Naive thymus-derived CD4-positive, alpha-beta T cell (primary cell): ENCODE data around the gene ELMO1. TPM values are rescaled to one million over a fixed set of nuclear protein-coding genes. Genes with fewer than 3 reads are reported as not detected.
A peak's percentile ranks its signal among the peaks of the same experiment; 100 is the strongest.

Experiments
- ATAC-seq: fragments of 150-1000 bp; cut with Tn5 transposase; 2 replicates; pipeline ENCODE4 v1.10.0; 2021; ENCODE audit warnings: mild to moderate bottlenecking, moderate library complexity
- CTCF ChIA-PET: fragments of 350-600 bp; sonication (Branson Sonifier 250); formaldehyde crosslinking; loops from one replicate; lab custom pipeline; 2021; ENCODE audit warnings: antibody characterized with exemption; lab: Charles Lee
- POLR2A ChIA-PET: fragments of 350-600 bp; sonication (Branson Sonifier 250); formaldehyde crosslinking; loops from one replicate; lab custom pipeline; 2021; ENCODE audit warnings: antibody characterized with exemption, inconsistent platforms; lab: Charles Lee
- DNase-seq, 9 donors: peaks; one replicate each; pipeline versions ENCODE4 v3.0.0 to v3.0.0-alpha.2; 2020 to 2022; ENCODE audit warnings: mixed read lengths in 1 of 9
- H3K27ac ChIP-seq: one replicate; pipeline ENCODE4 v1.7.0; 2013; ENCODE audit warnings: mild to moderate bottlenecking, low read depth, low read length, moderate library complexity
- H3K27me3 ChIP-seq, 2 donors: one replicate each; pipeline ENCODE4 v1.7.0; 2013; ENCODE audit warnings: low read length in 2 of 2, mild to moderate bottlenecking in 2 of 2, moderate library complexity in 2 of 2; ENCODE audit not compliant: control insufficient read depth in 2 of 2, insufficient read depth in 2 of 2
- H3K36me3 ChIP-seq, 3 experiments: 1 replicate in 2 of 3; 2 replicates in 1 of 3; pipeline ENCODE4 v1.7.0; 2013; ENCODE audit warnings: low read length in 3 of 3, mild to moderate bottlenecking in 3 of 3, moderate library complexity in 1 of 3; ENCODE audit not compliant: insufficient read depth in 3 of 3, control insufficient read depth in 2 of 3
- H3K4me1 ChIP-seq, 2 donors: one replicate each; pipeline ENCODE4 v1.7.0; 2013; ENCODE audit warnings: low read length in 2 of 2, mild to moderate bottlenecking in 2 of 2, moderate library complexity in 1 of 2; ENCODE audit not compliant: control insufficient read depth in 2 of 2, insufficient read depth in 2 of 2
- H3K4me3 ChIP-seq: 2 replicates; pipeline ENCODE4 v1.7.0; 2013; ENCODE audit warnings: mild to moderate bottlenecking, low read length
- H3K9me3 ChIP-seq, 3 experiments: 1 replicate in 2 of 3; 2 replicates in 1 of 3; pipeline ENCODE4 v1.7.0; 2013; ENCODE audit warnings: low read length in 3 of 3; ENCODE audit not compliant: control insufficient read depth in 2 of 3
- H3K27ac Mint-ChIP-seq, 9 donors: one replicate each; pipeline ENCODE4 v1.8.0; 2020 to 2022; ENCODE audit warnings: mixed read lengths in 9 of 9, mild to moderate bottlenecking in 8 of 9, moderate library complexity in 5 of 9, inconsistent platforms in 2 of 9
- H3K27me3 Mint-ChIP-seq, 5 donors: one replicate each; pipeline ENCODE4 v1.8.0; 2021 to 2022; ENCODE audit warnings: mixed read lengths in 5 of 5, mild to moderate bottlenecking in 1 of 5
- H3K36me3 Mint-ChIP-seq, 5 donors: one replicate each; pipeline ENCODE4 v1.8.0; 2020 to 2022; ENCODE audit warnings: mixed read lengths in 5 of 5, mild to moderate bottlenecking in 3 of 5, inconsistent platforms in 1 of 5
- H3K4me1 Mint-ChIP-seq, 7 donors: one replicate each; pipeline ENCODE4 v1.8.0; 2020 to 2022; ENCODE audit warnings: mixed read lengths in 7 of 7, mild to moderate bottlenecking in 3 of 7, inconsistent platforms in 1 of 7
- H3K4me3 Mint-ChIP-seq, 10 donors: one replicate each; pipeline ENCODE4 v1.8.0; 2020 to 2022; ENCODE audit warnings: mild to moderate bottlenecking in 10 of 10, mixed read lengths in 10 of 10, moderate library complexity in 6 of 10, inconsistent platforms in 2 of 10
- H3K9me3 Mint-ChIP-seq, 11 donors: one replicate each; pipeline ENCODE4 v1.8.0; 2020 to 2022; ENCODE audit warnings: mixed read lengths in 11 of 11, mild to moderate bottlenecking in 4 of 11, inconsistent platforms in 1 of 11, moderate library complexity in 1 of 11
- intact Hi-C, 2 donors: fragments of 100-400 bp; cut with micrococcal nuclease; formaldehyde crosslinking; loops; one replicate each; pipeline ENCODE4 v1.15.1; 2023
- polyA plus RNA-seq, 2 donors: library from polyadenylated mRNA; unstranded; fragments of 300-500 nt; fragmentation: Illumina TruSeq; gene quantifications; one replicate each; pipeline ENCODE4 v1.2.3, GENCODE V29; 2021
- total RNA-seq, 6 experiments: library from RNA in 5 of 6; stranded (reverse) in 5 of 6; gene quantifications; 1 replicate in 5 of 6; 2 replicates in 1 of 6; pipeline ENCODE4 v1.2.3 and lab custom pipeline; 2021 to 2026

The ELMO1 gene
- total and polyA plus RNA-seq, 7 experiments from 2014 or later, result 63.6 to 160 (median 124) TPM

DNA sequence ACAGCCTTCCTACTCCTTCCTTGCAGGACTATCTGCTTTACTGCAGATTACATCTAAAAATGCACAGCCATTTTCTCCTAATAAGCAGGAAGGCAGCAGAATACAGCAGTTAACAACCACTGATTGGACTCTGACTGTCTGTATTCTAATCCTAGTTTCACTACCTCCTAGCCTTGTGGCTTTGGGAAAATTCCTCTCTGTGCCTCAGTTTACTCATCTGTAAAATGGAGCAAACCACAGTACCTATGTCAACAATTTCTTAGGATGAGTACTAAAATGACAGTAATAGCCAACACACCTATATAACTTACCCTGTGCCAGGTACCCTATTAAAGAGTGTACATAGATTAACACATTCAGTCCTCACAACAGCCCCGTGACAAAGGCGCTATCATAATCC is 89.5 kb downstream of the ELMO1 start:
- Mint-ChIP-seq H3K4me3 (no peak overlapping the region), H3K27me3 (no peaks in the 10 kb centered on the region), H3K36me3 (peaks cover 0 to 16% (median 0%) of the 10 kb centered on the region in 5 donors), H3K27ac (peak overlapping the region in 2 of 9 donors; percentile 25 to 39), H3K9me3 (peaks cover 0 to 4% (median 0%) of the 10 kb centered on the region in 11 donors), H3K4me1 (peaks cover 59 to 94% (median 88%) of the 10 kb centered on the region in 7 donors)
- H3K4me1 ChIP-seq, result peaks cover 7 to 53% of the 10 kb centered on the region in 2 donors
- ChIA-PET POLR2A (interaction anchor here (1.1 to 1.5 kb wide), 3 partner anchors 10 to 89 kb away, joined by 3 to 6 read pairs (median 3); no protein-coding TSS in a partner anchor), CTCF (no interaction called here)
- no peaks in the 10 kb centered on the region for H3K36me3 ChIP-seq
- ATAC-seq (no peak), DNase-seq (no peak)
- no peaks in the 10 kb centered on the region for H3K9me3 ChIP-seq
- intact Hi-C loops, result loop anchor here (5.0 to 10.0 kb wide), 2 partner anchors 143 to 994 kb away; a partner anchor contains a TSS
- no peaks in the 10 kb centered on the region for H3K27me3 ChIP-seq
- H3K4me3 ChIP-seq, result no peak overlapping the region
- no peak overlapping the region for H3K27ac ChIP-seq

DNA sequence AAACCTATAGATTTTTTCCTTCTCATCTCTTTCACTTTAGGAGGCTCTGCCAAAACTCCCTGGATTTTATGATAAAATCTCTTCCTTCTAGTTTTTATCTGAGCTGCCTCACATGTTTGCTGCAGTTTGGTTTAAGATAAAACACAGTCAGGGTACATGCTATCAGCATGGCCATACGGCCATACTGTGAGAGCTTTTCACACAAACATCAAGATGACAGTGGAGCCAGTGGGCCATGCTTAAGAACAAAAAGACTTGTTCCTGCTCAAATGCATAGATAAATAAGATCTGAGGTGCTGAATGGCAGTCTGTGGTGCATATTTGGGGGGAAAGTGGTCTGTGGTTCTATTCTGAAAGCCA is 91.0 kb downstream of the ELMO1 start:
- Histone ChIP-seq H3K36me3 (no peaks in the 10 kb centered on the region), H3K4me3 (no peak overlapping the region), H3K27me3 (no peaks in the 10 kb centered on the region), H3K4me1 (peaks cover 13 to 45% of the 10 kb centered on the region in 2 donors), H3K27ac (no peak overlapping the region), H3K9me3 (no peaks in the 10 kb centered on the region)
- DNase-seq, result no peak
- ChIA-PET POLR2A (interaction anchor here (0.5 to 1.5 kb wide), 4 partner anchors 8 to 28 kb away, joined by 3 read pairs; no protein-coding TSS in a partner anchor), CTCF (interaction anchor here (0.8 kb wide), 1 partner anchor 87 kb away, joined by 3 read pairs; no protein-coding TSS in a partner anchor)
- H3K4me3 Mint-ChIP-seq, result no peak overlapping the region
- peaks cover 55 to 93% (median 86%) of the 10 kb centered on the region in 7 donors for H3K4me1 Mint-ChIP-seq
- peak overlapping the region in 4 of 9 donors; percentile 27 to 70 (median 48) for H3K27ac Mint-ChIP-seq
- intact Hi-C loops, result loop anchor here (5.0 to 10.0 kb wide), 2 partner anchors 145 to 993 kb away; a partner anchor contains a TSS
- no peaks in the 10 kb centered on the region for H3K27me3 Mint-ChIP-seq
- ATAC-seq, result no peak
- peaks cover 0 to 6% (median 0%) of the 10 kb centered on the region in 5 donors for H3K36me3 Mint-ChIP-seq
- peaks cover 0 to 2% (median 0%) of the 10 kb centered on the region in 11 donors for H3K9me3 Mint-ChIP-seq

DNA sequence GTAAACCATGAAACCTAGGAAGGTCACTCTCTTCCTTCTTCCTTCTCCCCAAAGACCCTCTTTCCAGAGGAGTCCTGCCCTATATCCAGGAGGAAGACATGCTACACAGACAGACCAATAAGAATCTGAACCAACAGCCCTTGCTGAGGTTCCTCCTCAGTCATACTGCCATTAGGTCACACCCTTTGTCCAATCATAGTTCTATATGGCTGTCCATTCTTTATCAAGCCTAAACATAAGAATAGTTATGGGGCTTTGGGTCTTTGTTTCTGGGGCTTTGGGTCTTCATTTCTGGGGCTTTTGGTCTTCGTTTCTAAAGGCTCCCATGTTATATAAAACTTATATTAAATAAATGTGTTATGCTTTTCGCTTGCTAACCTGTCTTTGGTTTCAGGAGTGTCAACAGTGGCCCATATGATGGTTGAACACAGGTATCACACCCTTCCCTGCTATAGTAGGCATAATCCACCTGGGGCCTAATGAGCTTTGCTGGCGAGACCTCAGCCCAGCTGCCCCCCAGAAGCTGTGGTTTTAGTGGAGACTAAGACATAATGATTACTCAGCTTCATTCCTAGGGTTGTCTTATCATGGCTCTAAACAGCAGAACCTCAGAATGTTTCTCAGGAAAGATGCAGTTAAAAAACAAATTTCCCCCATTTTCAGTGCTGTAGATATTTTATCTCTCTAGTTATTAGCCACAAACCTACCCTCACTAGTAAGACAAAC is 91.6 kb downstream of the ELMO1 start:
- H3K36me3 Mint-ChIP-seq, result peaks cover 0 to 4% (median 0%) of the 10 kb centered on the region in 5 donors
- CTCF ChIA-PET, result interaction anchor here (0.8 kb wide), 1 partner anchor 88 kb away, joined by 3 read pairs; no protein-coding TSS in a partner anchor
- H3K36me3 ChIP-seq, result no peaks in the 10 kb centered on the region
- H3K9me3 Mint-ChIP-seq, result peaks cover 0 to 2% (median 0%) of the 10 kb centered on the region in 11 donors
- H3K27me3 Mint-ChIP-seq, result no peaks in the 10 kb centered on the region
- no peak overlapping the region for H3K4me3 ChIP-seq
- ATAC-seq, result no peak
- peak overlapping the region in 1 of 10 donors; percentile 1 for H3K4me3 Mint-ChIP-seq
- H3K27ac Mint-ChIP-seq, result peak overlapping the region in 7 of 9 donors; percentile 13 to 70 (median 49)
- H3K9me3 ChIP-seq, result no peaks in the 10 kb centered on the region
- H3K4me1 Mint-ChIP-seq, result peaks cover 55 to 93% (median 87%) of the 10 kb centered on the region in 7 donors
- H3K27ac ChIP-seq, result no peak overlapping the region
- POLR2A ChIA-PET, result interaction anchor here (0.5 to 1.3 kb wide), 2 partner anchors 8 to 12 kb away, joined by 3 read pairs; no protein-coding TSS in a partner anchor
- H3K4me1 ChIP-seq, result peaks cover 15 to 46% of the 10 kb centered on the region in 2 donors
- DNase-seq, result no peak
- no peaks in the 10 kb centered on the region for H3K27me3 ChIP-seq
- intact Hi-C loops, result loop anchor here (5.0 to 10.0 kb wide), 2 partner anchors 145 to 992 kb away; a partner anchor contains a TSS

DNA sequence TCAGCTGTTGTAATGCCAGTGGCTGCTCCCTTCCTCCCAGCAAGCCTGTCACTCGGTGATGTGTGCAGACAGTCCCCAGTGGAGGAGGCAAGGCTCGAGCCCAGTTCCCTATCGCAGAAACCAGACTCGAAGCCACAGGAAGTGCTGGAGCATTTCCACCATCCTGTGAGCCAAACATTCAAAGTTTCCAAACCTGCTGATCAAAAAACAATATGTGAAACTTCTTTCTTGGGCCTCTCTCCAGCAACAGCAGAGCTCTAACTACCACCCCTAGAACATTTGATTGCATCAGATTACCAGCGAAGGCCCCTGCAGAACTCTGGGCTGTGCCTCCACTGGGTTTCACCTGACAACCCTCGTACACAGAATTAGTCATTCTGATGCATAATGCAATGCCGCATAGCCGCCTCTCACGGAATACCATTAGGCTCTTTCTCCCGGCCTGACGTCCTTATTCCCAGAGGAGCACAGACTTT is 94.0 kb downstream of the ELMO1 start:
- H3K4me3 ChIP-seq, result no peak overlapping the region
- Mint-ChIP-seq H3K9me3 (peaks cover 0 to 2% (median 0%) of the 10 kb centered on the region in 11 donors), H3K36me3 (peaks cover 0 to 6% (median 3%) of the 10 kb centered on the region in 5 donors), H3K27ac (peak overlapping the region; percentile 86 to 97 (median 92)), H3K27me3 (no peaks in the 10 kb centered on the region), H3K4me3 (peak overlapping the region; percentile 62 to 98 (median 92)), H3K4me1 (peaks cover 65 to 95% (median 93%) of the 10 kb centered on the region in 7 donors)
- peaks cover 15 to 54% of the 10 kb centered on the region in 2 donors for H3K4me1 ChIP-seq
- peak in 4 of 9 donors; percentile 11 to 56 (median 32) for DNase-seq
- no peaks in the 10 kb centered on the region for H3K9me3 ChIP-seq
- ChIA-PET CTCF (interaction anchor here (0.9 to 5.5 kb wide), 7 partner anchors 8 to 121 kb away, joined by 3 to 43 read pairs (median 14); partner anchors contain the start of gene ELMO1), POLR2A (interaction anchor here (1.5 to 6.4 kb wide), 5 partner anchors 11 to 134 kb away, joined by 3 to 84 read pairs (median 8); partner anchors contain the start of gene ELMO1)
- intact Hi-C loops, result loop anchor here (5.0 to 10.0 kb wide), 6 partner anchors 148 to 990 kb away; partner anchors contain the start of gene ANLN (in 1 of the 2)
- H3K36me3 ChIP-seq, result no peaks in the 10 kb centered on the region
- H3K27ac ChIP-seq, result peak overlapping the region; percentile 75
- peak; percentile 35 for ATAC-seq
- no peaks in the 10 kb centered on the region for H3K27me3 ChIP-seq

DNA sequence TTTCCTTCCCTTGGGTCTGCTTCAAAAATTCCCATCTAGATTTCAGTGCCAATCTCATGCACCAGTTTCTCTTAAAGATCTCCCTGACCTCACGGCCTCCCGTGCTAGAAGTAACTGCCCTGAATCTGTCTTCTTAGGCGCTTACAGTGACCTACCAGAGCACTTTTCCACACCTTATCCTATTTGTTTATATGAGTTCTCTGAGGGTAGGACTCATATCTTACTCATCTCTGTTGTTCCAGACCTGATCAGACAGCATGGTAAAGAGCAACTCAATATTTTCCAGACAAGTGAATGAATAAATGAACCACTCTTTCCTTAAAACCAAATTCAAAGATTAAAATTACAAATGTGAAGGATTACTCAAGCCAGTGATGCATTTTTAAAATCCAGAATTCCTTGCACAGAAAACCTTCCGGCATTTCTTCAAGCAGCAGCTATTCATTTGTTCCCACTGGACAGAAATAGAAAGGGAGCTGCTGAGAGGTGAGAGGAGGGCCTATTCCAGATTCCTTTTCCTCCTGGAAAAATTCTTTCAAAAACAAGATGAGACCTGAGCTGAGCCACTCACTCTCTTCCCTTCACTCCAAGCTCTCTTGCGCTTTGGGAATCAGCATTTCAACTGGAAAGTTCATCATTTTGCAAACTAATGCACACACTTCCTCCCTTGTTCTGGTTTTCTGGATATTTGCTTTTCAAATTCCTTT is 94.6 kb downstream of the ELMO1 start:
- H3K27ac Mint-ChIP-seq, result peak overlapping the region; percentile 86 to 97 (median 92)
- DNase-seq (no peak), ATAC-seq (peak; percentile 1)
- intact Hi-C loops, result loop anchor here (1.0 to 10.0 kb wide), 18 partner anchors 8 to 989 kb away; partner anchors contain the start of gene ANLN (in 1 of the 2)
- H3K36me3 ChIP-seq, result no peaks in the 10 kb centered on the region
- peaks cover 0 to 2% (median 0%) of the 10 kb centered on the region in 11 donors for H3K9me3 Mint-ChIP-seq
- CTCF ChIA-PET, result interaction anchor here (0.6 to 5.5 kb wide), 24 partner anchors 9 to 456 kb away, joined by 3 to 43 read pairs (median 4); partner anchors contain the start of gene ELMO1
- H3K4me1 ChIP-seq, result peaks cover 15 to 49% of the 10 kb centered on the region in 2 donors
- H3K4me3 Mint-ChIP-seq, result peak overlapping the region; percentile 84 to 98 (median 95)
- peak overlapping the region; percentile 75 for H3K27ac ChIP-seq
- no peaks in the 10 kb centered on the region for H3K9me3 ChIP-seq
- no peaks in the 10 kb centered on the region for H3K27me3 ChIP-seq
- no peaks in the 10 kb centered on the region for H3K27me3 Mint-ChIP-seq
- peaks cover 68 to 95% (median 92%) of the 10 kb centered on the region in 7 donors for H3K4me1 Mint-ChIP-seq
- POLR2A ChIA-PET, result interaction anchor here (0.6 to 6.4 kb wide), 16 partner anchors 8 to 902 kb away, joined by 3 to 84 read pairs (median 4); partner anchors contain the start of gene ELMO1
- peak overlapping the region; percentile 93 for H3K4me3 ChIP-seq
- peaks cover 0 to 7% (median 3%) of the 10 kb centered on the region in 5 donors for H3K36me3 Mint-ChIP-seq
